Testis (tissue), 3 donors: ENCODE results near the gene GCN1. TPM values are rescaled to one million over a fixed set of nuclear protein-coding genes. Genes with fewer than 3 reads are reported as not detected.

Experiments
- DNase-seq: peaks from one replicate; pipeline ENCODE4 v3.0.0-alpha.2; 2019
- H3K27ac ChIP-seq, 2 donors: fragments of 200-600 bp; sonication (generic); one replicate each; pipeline ENCODE4 v1.5.1; 2019
- H3K27me3 ChIP-seq: fragments of 200-600 bp; sonication (generic); one replicate; pipeline ENCODE4 v1.5.1; 2019
- H3K36me3 ChIP-seq: fragments of 200-600 bp; sonication (generic); one replicate; pipeline ENCODE4 v1.5.1; 2017; ENCODE audit warnings: low read depth; ENCODE audit errors: missing control alignments
- H3K4me1 ChIP-seq: fragments of 200-600 bp; sonication (generic); one replicate; pipeline ENCODE4 v1.5.1; 2019
- H3K4me3 ChIP-seq, 2 donors: fragments of 200-600 bp; sonication (generic); one replicate each; pipeline ENCODE4 v1.5.1; 2017 to 2019
- H3K9me3 ChIP-seq: fragments of 200-600 bp; sonication (generic); one replicate; pipeline ENCODE4 v1.5.1; 2017
- POLR2A ChIP-seq: fragments of 450-650 bp; IDR thresholded peaks from one replicate; pipeline ENCODE4 v1.6.1; 2017; ENCODE audit warnings: antibody characterized with exemption, mild to moderate bottlenecking, moderate library complexity
- WGBS, 2 donors: methylation state at CpG; one replicate each; pipeline ENCODE4 v1.1.5; 2018; 5-methylcytosine and 5-hydroxymethylcytosine counted together
- intact Hi-C: fragments of 100-400 bp; cut with DNase I; formaldehyde crosslinking; loops from one replicate; pipeline ENCODE4 v1.15.1; 2023; ENCODE audit warnings: low total_unique reads
- polyA plus RNA-seq: library from polyadenylated mRNA; stranded (reverse); fragments of 350-450 nt; fragmentation: Illumina TruSeq; extraction: RNeasy Lipid Tissue Mini Kit (QIAGEN cat#74804); gene quantifications from one replicate; pipeline ENCODE4 v1.2.3, GENCODE V29; 2014; ENCODE audit warnings: low read depth, low replicate concordance; ENCODE audit not compliant: insufficient read depth
- total RNA-seq, 2 donors: library from RNA; depleted of rRNA; stranded (reverse); fragments of >200 nt; gene quantifications; one replicate each; pipeline ENCODE4 v1.2.3, GENCODE V29; 2016
- TF ChIP-seq, protein P1 (sequence below), 3 experiments: fragments of 450-650 bp in 2 of 3; fragments of 200-600 bp in 1 of 3; sonication (generic) in 1 of 3; IDR thresholded peaks; one replicate each; pipeline ENCODE4 v1.5.1; 2016 to 2019; ENCODE audit warnings: antibody characterized with exemption in 3 of 3, mild to moderate bottlenecking in 2 of 3, moderate library complexity in 1 of 3

Gene GCN1
- total and polyA plus RNA-seq, 3 donors from 2014 or later = 66.3 to 164 (median 104) TPM

DNA sequence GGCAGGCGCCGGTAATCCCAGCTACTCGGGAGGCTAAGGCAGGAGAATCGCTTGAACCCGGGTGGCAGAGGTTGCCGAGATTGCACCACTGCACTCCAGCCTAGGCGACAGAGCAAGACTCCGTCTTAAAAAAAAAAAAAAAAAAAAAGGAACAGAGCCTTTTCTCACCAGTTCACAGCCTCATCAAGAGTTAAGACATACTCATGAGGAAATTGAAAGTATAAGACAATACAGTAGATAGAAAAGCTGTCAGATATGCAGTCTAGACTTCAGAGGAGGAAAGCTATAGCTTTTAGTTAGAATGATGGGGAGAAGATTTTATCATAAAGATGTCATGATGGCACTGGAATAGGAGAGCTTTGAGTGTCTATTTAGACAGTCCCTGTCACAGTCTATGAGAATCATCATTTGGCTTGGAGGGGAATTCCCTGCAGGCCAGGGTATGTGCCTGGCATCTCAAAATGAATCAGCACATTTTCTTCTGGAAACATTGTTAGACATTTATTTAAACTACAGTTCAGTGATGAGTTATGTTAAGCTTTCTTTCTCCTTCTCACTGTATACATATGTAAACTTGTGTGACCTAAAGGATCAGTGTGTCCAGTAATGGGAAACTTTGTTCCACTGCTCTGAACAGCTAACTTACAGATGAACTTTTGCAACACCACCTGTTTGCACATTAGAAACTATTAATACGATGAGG is 75.1 kb downstream of the GCN1 start:
- WGBS, 2 donors = 44 to 80% methylated on average over 9 of the region's 9 CpGs
- Histone ChIP-seq H3K4me3 (no peak overlapping the region), H3K27me3 (no peaks in the 10 kb centered on the region), H3K9me3 (no peaks in the 10 kb centered on the region), H3K4me1 (peaks cover 29% of the 10 kb centered on the region), H3K36me3 (no peaks in the 10 kb centered on the region), H3K27ac (no peak overlapping the region)
- no peak for TF ChIP-seq POLR2A
- intact Hi-C loops = no loop called here
- no peak for DNase-seq

DNA sequence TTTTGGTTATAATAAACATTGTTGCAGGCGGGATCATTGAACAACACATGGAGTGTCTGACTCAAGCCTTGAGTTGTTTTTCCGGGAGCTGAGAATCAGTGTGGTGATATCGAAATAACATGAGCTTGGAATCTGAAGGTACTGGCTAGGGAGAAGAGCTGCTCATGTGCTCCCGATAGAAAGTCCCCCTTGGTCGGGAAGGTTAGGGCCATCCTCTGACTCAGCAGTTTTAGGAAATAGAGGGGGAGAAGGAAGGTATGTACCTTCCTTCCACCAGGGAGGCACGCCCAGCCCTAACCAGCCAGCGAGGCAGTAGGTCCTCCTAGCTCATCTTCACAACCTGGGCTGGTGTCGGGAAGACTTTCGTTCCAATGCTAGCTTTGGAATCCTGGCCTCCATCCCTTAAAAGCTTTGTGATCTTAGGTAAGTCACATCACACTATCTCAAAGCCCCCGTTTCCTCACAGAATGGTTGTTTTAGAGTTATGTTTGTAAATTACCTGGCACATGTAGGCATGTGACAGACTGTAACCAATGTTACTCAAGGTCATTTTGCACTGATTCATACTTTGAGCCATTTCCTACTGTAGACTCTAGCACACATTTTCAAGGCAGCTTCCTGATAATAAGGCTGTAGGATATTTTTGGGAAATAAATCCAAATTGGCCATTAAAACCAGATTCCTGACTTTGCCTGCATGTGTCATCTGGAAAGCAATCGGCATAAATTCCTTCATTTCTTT is 76.0 kb downstream of the GCN1 start:
- no peak for DNase-seq
- TF ChIP-seq, protein P1, sequence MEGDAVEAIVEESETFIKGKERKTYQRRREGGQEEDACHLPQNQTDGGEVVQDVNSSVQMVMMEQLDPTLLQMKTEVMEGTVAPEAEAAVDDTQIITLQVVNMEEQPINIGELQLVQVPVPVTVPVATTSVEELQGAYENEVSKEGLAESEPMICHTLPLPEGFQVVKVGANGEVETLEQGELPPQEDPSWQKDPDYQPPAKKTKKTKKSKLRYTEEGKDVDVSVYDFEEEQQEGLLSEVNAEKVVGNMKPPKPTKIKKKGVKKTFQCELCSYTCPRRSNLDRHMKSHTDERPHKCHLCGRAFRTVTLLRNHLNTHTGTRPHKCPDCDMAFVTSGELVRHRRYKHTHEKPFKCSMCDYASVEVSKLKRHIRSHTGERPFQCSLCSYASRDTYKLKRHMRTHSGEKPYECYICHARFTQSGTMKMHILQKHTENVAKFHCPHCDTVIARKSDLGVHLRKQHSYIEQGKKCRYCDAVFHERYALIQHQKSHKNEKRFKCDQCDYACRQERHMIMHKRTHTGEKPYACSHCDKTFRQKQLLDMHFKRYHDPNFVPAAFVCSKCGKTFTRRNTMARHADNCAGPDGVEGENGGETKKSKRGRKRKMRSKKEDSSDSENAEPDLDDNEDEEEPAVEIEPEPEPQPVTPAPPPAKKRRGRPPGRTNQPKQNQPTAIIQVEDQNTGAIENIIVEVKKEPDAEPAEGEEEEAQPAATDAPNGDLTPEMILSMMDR (IDR thresholded peaks at IDR 0.05) = no peak
- no peak for TF ChIP-seq POLR2A
- Histone ChIP-seq H3K4me3 (no peak overlapping the region), H3K27ac (no peak overlapping the region), H3K27me3 (no peaks in the 10 kb centered on the region), H3K36me3 (no peaks in the 10 kb centered on the region), H3K4me1 (peaks cover 29% of the 10 kb centered on the region), H3K9me3 (no peaks in the 10 kb centered on the region)
- 26 to 39% methylated on average over 11 of the region's 11 CpGs for WGBS, 2 donors
- intact Hi-C loops = no loop called here

DNA sequence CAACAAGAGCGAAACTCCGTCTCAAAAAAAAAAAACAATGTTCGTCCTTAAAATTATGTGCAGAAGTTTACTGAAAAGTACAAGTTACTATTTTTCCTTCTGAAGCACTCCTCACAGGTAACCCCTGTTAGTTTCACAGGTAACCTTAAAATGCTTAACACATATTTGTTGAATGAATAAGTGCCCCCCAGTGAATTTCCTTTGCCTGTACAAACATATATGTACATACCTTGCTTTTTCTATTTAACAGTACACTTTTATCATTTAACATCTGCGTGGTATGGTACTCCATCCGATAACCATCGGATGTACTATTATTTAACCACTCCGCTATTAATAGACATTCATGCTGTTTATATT is 76.6 kb downstream of the GCN1 start:
- Histone ChIP-seq H3K9me3 (no peaks in the 10 kb centered on the region), H3K36me3 (no peaks in the 10 kb centered on the region), H3K27me3 (no peaks in the 10 kb centered on the region), H3K27ac (no peak overlapping the region), H3K4me3 (peak overlapping the region; percentile 70 to 74), H3K4me1 (peaks cover 29% of the 10 kb centered on the region)
- intact Hi-C loops = no loop called here
- TF ChIP-seq POLR2A = no peak
- TF ChIP-seq, protein P1 (IDR thresholded peaks at IDR 0.05) = no peak
- no peak for DNase-seq
- WGBS, 2 donors = 19 to 24% methylated on average over 7 of the region's 7 CpGs

DNA sequence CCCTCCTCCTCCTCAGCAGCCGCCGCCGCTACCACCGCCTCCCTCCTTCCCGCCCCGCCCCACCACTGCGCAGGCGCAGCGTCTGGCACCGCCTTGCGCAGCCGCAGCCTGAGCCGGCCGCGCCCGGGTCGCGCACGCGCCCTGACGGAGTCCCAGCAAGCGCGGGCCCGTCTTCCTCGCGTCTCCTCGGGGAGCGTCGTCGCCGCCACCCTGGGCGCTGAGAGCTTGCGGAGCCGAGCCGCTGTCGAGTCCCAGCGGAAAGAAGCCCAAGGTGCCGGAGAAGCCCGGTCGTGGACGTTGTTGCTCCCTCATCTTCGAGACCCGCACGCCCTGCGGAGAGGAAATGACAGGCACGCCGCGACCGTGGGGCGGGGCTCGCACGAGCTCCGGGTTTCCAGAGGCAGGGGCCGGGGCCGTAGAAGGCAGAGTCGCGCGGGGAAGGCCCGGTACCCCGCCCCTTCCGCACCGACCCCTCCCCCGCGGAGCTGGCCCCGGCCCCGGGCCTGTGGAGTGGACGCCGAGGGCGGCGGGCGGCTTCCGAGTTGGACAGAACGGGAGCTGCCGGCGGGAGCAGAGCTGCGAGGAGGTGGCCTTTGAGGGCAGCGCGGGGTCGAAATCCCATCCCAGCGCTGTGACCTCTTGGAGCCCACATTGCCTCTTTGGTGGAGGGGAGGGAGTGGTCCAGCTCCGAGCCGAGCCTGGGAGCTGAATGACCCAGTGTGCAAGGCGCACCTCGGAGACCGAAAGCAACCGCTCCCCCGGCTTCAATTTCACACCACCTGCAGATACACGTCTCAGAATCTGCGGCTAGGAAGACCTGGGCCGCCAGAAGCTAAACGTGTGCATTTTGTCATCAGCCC is 77.5 kb downstream of the GCN1 start:
- 0 to 1% methylated on average over 13 to 57 of the region's 91 CpGs for WGBS, 2 donors

More for the DNA sequence above, 77.5 kb downstream of the GCN1 start:
- intact Hi-C loops = no loop called here
- no peaks in the 10 kb centered on the region for H3K9me3 ChIP-seq
- H3K36me3 ChIP-seq = no peaks in the 10 kb centered on the region
- peak overlapping the region; percentile 70 to 74 for H3K4me3 ChIP-seq
- peaks cover 29% of the 10 kb centered on the region for H3K4me1 ChIP-seq
- peak; percentile 94 for DNase-seq
- peak overlapping the region; percentile 79 to 91 for H3K27ac ChIP-seq
- no peaks in the 10 kb centered on the region for H3K27me3 ChIP-seq
- TF ChIP-seq, protein P1 (IDR thresholded peaks at IDR 0.05) = no peak
- TF ChIP-seq POLR2A = peak; percentile 48
